Naive thymus-derived CD8-positive, alpha-beta T cell (primary cell): Measurements from ENCODE around the gene NF1. TPM values are rescaled to one million over a fixed set of nuclear protein-coding genes. Genes with fewer than 3 reads are reported as not detected.
"Not testable (repeated sequence)": the region's sequence is repeated elsewhere in the genome, so short reads cannot be mapped to it uniquely, and the experiment has no call there.

Experiments used
- ATAC-seq, 2 donors: fragments of 150-1000 bp; cut with Tn5 transposase in 1 of 2; sonication (Bioruptor Pico), chemical (Tn5 transposase) in 1 of 2; 1 replicate in 1 of 2; 2 replicates in 1 of 2; pipeline ENCODE4 v1.10.0; 2021; ENCODE audit warnings: mild to moderate bottlenecking in 2 of 2, moderate library complexity in 2 of 2
- POLR2A ChIA-PET: fragments of 350-600 bp; sonication (Branson Sonifier 250); formaldehyde crosslinking; loops from one replicate; lab custom pipeline; 2021; ENCODE audit warnings: antibody characterized with exemption; lab: Charles Lee
- DNase-seq, 10 donors: peaks; one replicate each; pipeline versions ENCODE4 v3.0.0 to v3.0.0-alpha.2; 2020 to 2022
- H3K27ac Mint-ChIP-seq, 10 donors: one replicate each; pipeline ENCODE4 v1.8.0; 2020 to 2022; ENCODE audit warnings: mild to moderate bottlenecking in 10 of 10, mixed read lengths in 10 of 10, moderate library complexity in 4 of 10, inconsistent platforms in 1 of 10
- H3K27me3 Mint-ChIP-seq, 5 donors: one replicate each; pipeline ENCODE4 v1.8.0; 2021 to 2022; ENCODE audit warnings: mixed read lengths in 5 of 5
- H3K36me3 Mint-ChIP-seq, 3 donors: one replicate each; pipeline ENCODE4 v1.8.0; 2020 to 2022; ENCODE audit warnings: mixed read lengths in 3 of 3, mild to moderate bottlenecking in 2 of 3, inconsistent platforms in 1 of 3
- H3K4me1 Mint-ChIP-seq, 4 donors: one replicate each; pipeline ENCODE4 v1.8.0; 2021 to 2022; ENCODE audit warnings: mixed read lengths in 4 of 4
- H3K4me3 Mint-ChIP-seq, 10 donors: one replicate each; pipeline ENCODE4 v1.8.0; 2020 to 2022; ENCODE audit warnings: mild to moderate bottlenecking in 10 of 10, mixed read lengths in 10 of 10, moderate library complexity in 6 of 10, inconsistent platforms in 1 of 10
- H3K9me3 Mint-ChIP-seq, 9 donors: one replicate each; pipeline ENCODE4 v1.8.0; 2020 to 2022; ENCODE audit warnings: mixed read lengths in 9 of 9, mild to moderate bottlenecking in 3 of 9, inconsistent platforms in 1 of 9, moderate library complexity in 1 of 9
- polyA plus RNA-seq, 3 donors: library from polyadenylated mRNA; unstranded; fragments of 300-500 nt; fragmentation: Illumina TruSeq; gene quantifications; one replicate each; pipeline ENCODE4 v1.2.3, GENCODE V29; 2021
- total RNA-seq, 8 experiments: library from RNA in 2 of 8; stranded (reverse) in 2 of 8; gene quantifications; one replicate each; pipeline ENCODE4 v1.2.3 and lab custom pipeline; 2021 to 2026

The NF1 gene
- total RNA-seq (10 to 100 TPM; 45.9 to 47.3 TPM), polyA plus RNA-seq (10 to 100 TPM in 2 of 3 donors, 1 to 10 TPM in 1; 7.5 to 14.3 (median 11.0) TPM), total RNA-seq (lab: John Stamatoyannopoulos, UW) (23.0 to 60.2 (median 53.2) reads per million in 6 experiments)

DNA sequence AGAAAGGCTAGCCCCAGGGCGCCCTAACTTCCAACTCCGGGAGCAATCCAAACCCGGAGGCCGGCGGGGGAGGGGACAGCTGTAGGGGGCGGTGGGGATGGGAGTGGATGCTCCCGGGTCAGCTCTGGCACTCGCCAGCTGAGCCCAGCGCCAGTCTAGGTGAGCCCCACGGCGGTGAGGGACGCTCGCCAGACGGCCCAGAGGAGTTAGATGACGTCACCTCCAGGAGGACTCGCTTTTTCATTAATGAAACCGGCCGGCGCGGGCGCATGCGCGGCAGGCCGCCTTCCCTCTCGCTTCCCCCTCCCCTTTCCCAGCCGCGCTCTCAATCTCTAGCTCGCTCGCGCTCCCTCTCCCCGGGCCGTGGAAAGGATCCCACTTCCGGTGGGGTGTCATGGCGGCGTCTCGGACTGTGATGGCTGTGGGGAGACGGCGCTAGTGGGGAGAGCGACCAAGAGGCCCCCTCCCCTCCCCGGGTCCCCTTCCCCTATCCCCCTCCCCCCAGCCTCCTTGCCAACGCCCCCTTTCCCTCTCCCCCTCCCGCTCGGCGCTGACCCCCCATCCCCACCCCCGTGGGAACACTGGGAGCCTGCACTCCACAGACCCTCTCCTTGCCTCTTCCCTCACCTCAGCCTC is at the start of gene NF1:
TSS of gene NF1 (plus strand) at position 378 of the 636 bp plus-strand sequence. CDS start 333 bp downstream, outside the sequence.
- ATAC-seq (peak; percentile 66 to 72), DNase-seq (peak; percentile 64 to 88 (median 72))
- H3K27ac Mint-ChIP-seq, result peak within 1 kb of the TSS; percentile 80 to 98 (median 94)
- no peaks in the 10 kb centered on the region for H3K36me3 Mint-ChIP-seq
- H3K9me3 Mint-ChIP-seq, result no peaks in the 10 kb centered on the region
- POLR2A ChIA-PET, result interaction anchor here (0.5 kb wide), 1 partner anchor 209 kb away, joined by 4 read pairs; no protein-coding TSS in a partner anchor
- peak within 1 kb of the TSS; percentile 84 to 99 (median 96) for H3K4me3 Mint-ChIP-seq
- peaks cover 12 to 15% (median 13%) of the 10 kb centered on the region in 4 donors for H3K4me1 Mint-ChIP-seq
- no peaks in the 10 kb centered on the region for H3K27me3 Mint-ChIP-seq

DNA sequence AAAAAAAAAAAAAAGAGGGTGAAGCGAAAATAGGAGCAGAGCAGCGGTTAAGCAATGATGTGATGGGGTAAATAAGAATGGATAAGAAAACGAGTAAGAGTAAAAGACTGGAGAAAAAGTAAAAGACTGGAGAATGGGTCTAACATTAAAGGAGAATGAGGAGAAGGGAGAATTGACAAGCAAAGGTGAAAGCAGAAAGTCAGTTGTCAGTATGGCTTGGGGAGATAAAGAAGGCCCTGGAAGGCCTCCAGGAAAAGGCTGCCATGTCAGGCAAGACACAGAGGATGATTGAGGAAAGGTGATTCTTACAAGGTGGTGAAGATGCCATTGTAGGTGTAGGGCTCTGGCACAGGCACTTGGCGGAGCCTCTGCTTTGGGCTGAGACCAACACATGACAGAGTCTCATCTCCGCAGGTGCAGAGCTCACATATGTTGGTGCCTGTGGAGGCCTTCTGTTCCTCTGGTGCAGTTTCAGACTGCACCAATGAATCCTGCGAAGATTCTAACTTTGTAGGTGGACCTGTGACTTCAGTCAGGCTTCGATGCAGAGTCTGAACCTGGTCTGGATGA is 47.8 kb upstream of the NF1 start:
- DNase-seq, ATAC-seq, H3K27me3 Mint-ChIP-seq, POLR2A ChIA-PET, H3K36me3 Mint-ChIP-seq, H3K4me1 Mint-ChIP-seq, H3K9me3 Mint-ChIP-seq, H3K4me3 Mint-ChIP-seq: not testable (repeated sequence)
- peak overlapping the region in 1 of 10 donors; percentile 81 for H3K27ac Mint-ChIP-seq

DNA sequence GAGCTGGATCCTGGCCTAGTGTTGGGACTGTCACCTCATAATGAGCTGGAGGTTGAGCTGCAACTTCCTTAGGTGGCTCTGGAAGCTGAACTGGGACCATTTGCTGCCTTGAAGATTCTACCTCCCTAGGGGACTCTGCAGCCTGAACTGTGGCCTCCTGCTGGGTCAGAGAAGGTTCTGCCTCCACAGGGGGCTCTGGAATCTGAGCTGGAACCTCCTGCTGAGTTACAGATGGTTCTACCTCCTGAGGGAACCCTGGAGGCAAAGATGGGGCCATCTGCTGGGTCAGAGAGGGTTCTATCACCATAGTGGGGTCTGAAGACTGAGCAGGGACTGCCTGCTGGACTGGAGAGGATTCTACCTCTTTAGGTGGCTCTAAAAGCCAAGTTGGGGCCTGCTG is 46.6 kb upstream of the NF1 start:
- Mint-ChIP-seq H3K4me1 (peaks cover 6 to 21% (median 10%) of the 10 kb centered on the region in 4 donors), H3K27ac (no peak overlapping the region), H3K9me3 (peaks cover 0 to 3% (median 0%) of the 10 kb centered on the region in 9 donors), H3K36me3 (peaks cover 0 to 3% (median 0%) of the 10 kb centered on the region in 3 donors), H3K27me3 (no peaks in the 10 kb centered on the region), H3K4me3 (no peak overlapping the region)
- POLR2A ChIA-PET, result no interaction called here
- no peak for DNase-seq
- no peak for ATAC-seq

- Mint-ChIP-seq H3K27ac (no peak overlapping the region), H3K36me3 (peaks cover 0 to 3% (median 0%) of the 10 kb centered on the region in 3 donors), H3K27me3 (no peaks in the 10 kb centered on the region), H3K4me3 (no peak overlapping the region), H3K4me1 (peaks cover 6 to 21% (median 10%) of the 10 kb centered on the region in 4 donors), H3K9me3 (peaks cover 0 to 3% (median 0%) of the 10 kb centered on the region in 9 donors)
- ATAC-seq (no peak), DNase-seq (no peak)
- POLR2A ChIA-PET, result no interaction called here
Measured at GRCh38 chr17:31048780-31049179, 46.0 kb upstream of the NF1 start.

DNA sequence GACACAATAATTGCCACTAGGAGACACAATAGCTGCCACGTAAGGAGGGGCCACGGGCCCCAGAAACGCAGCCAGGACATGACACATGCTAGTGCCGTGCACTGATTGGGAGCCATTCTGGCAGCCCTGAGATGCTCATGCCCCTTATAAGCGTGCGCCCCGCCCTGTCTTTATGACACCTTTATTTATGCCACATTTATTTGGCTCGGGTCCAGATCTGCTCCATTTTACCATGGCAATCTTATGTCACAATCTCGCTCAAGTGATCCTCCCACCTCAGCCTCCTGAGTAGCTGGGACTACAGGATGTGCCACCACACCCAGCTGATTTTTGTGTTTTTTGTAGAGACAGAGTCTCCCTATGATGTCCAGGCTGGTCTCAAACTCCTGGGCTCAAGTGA is 43.8 kb upstream of the NF1 start:
- H3K4me1 Mint-ChIP-seq, result peaks cover 6 to 21% (median 10%) of the 10 kb centered on the region in 4 donors
- peaks cover 0 to 3% (median 0%) of the 10 kb centered on the region in 9 donors for H3K9me3 Mint-ChIP-seq
- peaks cover 0 to 3% (median 0%) of the 10 kb centered on the region in 3 donors for H3K36me3 Mint-ChIP-seq
- no peak for ATAC-seq
- no peaks in the 10 kb centered on the region for H3K27me3 Mint-ChIP-seq
- POLR2A ChIA-PET, result no interaction called here
- DNase-seq, result no peak
- H3K27ac Mint-ChIP-seq, result peak overlapping the region in 2 of 10 donors; percentile 9 to 10
- no peak overlapping the region for H3K4me3 Mint-ChIP-seq

DNA sequence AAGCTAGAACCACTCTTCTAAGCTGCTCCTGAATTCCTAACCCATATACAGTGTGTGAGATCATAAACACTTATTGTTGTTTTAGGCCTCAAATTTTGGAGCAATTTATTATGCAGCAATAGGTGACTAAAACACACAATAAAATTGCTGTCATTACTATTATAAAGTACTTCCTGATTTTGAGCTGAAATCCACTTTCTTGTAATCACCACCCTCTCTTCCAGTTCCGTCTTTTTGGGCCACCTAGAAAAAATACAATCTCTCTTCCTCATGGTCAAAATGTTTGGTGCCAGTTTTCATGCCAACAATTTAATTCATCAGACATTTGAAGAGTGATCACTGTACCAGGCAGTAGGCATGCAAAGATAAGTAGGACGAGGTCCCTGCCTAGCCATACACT is 43.3 kb upstream of the NF1 start:
- DNase-seq (no peak), ATAC-seq (no peak)
- H3K4me1 Mint-ChIP-seq, result peaks cover 6 to 21% (median 10%) of the 10 kb centered on the region in 4 donors
- H3K36me3 Mint-ChIP-seq, result peaks cover 0 to 3% (median 0%) of the 10 kb centered on the region in 3 donors
- no peak overlapping the region for H3K4me3 Mint-ChIP-seq
- H3K27me3 Mint-ChIP-seq, result no peaks in the 10 kb centered on the region
- POLR2A ChIA-PET, result no interaction called here
- H3K9me3 Mint-ChIP-seq, result peaks cover 0 to 3% (median 0%) of the 10 kb centered on the region in 9 donors
- no peak overlapping the region for H3K27ac Mint-ChIP-seq

DNA sequence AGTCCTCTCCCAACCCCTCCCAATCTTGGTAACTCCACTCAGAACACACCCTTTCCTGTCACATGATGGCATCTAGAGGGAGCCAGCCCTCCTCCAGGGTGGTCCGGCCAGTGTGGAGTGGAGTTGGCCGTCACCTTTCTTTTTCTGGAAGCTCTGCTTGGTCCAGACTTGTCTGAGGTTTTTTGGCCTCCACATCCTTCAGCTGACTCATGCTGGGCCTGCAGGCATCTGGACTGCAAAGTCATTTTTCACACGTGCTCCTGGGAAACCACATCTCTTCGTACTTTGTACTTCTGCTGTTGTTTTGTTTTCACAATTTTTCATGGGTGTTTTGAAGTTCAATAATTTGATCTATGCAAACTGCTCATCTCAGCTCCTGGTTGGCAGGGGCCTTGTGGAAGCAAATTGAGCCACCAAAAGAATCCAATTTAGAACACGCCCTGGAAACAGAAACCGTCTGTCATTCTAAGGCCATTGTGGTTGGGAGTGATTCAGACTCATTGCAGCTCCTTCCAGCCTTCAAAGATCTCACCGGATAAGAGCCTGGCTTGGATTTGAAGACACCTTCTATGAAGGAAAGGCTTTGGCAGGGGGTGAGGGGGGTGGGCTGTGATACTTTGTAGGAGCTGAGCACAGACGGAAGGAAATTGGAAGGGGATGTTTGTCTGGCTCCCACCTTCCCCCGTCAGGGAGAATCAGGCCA is 42.4 kb upstream of the NF1 start:
- H3K36me3 Mint-ChIP-seq, result peaks cover 0 to 3% (median 0%) of the 10 kb centered on the region in 3 donors
- H3K9me3 Mint-ChIP-seq, result peaks cover 0 to 3% (median 0%) of the 10 kb centered on the region in 9 donors
- H3K4me3 Mint-ChIP-seq, result peak overlapping the region in 1 of 10 donors; percentile 22
- H3K4me1 Mint-ChIP-seq, result peaks cover 6 to 21% (median 10%) of the 10 kb centered on the region in 4 donors
- POLR2A ChIA-PET, result no interaction called here
- ATAC-seq (no peak), DNase-seq (peak in 1 of 10 donors; percentile 3)
- peak overlapping the region in 1 of 10 donors; percentile 82 for H3K27ac Mint-ChIP-seq
- H3K27me3 Mint-ChIP-seq, result no peaks in the 10 kb centered on the region

DNA sequence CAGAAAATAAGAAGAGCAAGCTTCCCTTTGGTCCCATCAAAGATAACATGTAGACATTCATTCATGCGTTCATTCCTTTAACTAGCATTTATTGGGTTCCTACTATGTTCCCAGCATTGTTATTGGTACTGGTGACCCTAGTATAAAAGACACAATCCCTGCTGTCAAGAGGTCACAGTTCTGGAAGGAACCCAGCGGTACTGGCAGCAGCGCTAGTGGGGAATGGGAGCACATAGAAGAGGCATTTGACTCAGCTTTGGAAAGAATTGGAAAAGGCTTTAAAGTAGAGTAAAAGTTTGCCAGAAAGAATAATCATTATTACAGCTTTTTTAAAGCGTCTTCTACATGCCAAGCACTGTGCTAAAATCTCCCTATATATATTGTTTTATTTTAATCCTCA is 41.7 kb upstream of the NF1 start:
- ATAC-seq, result no peak
- POLR2A ChIA-PET, result no interaction called here
- H3K27ac Mint-ChIP-seq, result peak overlapping the region in 1 of 10 donors; percentile 22
- peak overlapping the region in 1 of 10 donors; percentile 5 for H3K4me3 Mint-ChIP-seq
- no peak for DNase-seq
- no peaks in the 10 kb centered on the region for H3K27me3 Mint-ChIP-seq
- peaks cover 0 to 3% (median 0%) of the 10 kb centered on the region in 9 donors for H3K9me3 Mint-ChIP-seq
- peaks cover 0 to 3% (median 0%) of the 10 kb centered on the region in 3 donors for H3K36me3 Mint-ChIP-seq
- peaks cover 6 to 21% (median 10%) of the 10 kb centered on the region in 4 donors for H3K4me1 Mint-ChIP-seq

DNA sequence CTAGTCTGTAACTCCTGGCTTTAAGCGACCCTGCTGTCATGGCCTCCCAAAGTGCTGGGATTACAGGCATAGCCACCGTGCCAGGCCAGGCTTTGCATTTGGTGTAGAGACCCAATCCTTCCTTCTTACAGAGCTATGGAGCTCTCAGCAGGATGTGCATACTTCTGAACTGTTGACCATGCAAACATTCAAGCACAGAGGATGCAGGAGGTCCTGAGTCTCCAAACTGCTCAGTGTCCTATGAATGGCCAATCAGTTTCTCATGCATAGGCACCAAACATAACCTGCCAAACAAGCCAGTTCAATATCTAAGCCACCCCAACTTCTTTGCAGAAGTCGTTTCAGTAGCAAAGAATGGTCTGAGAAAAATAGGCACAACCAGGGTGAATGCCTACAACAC is 40.0 kb upstream of the NF1 start:
- peaks cover 0 to 3% (median 0%) of the 10 kb centered on the region in 3 donors for H3K36me3 Mint-ChIP-seq
- POLR2A ChIA-PET, result no interaction called here
- DNase-seq, result no peak
- no peak overlapping the region for H3K4me3 Mint-ChIP-seq
- no peak overlapping the region for H3K27ac Mint-ChIP-seq
- peaks cover 6 to 21% (median 10%) of the 10 kb centered on the region in 4 donors for H3K4me1 Mint-ChIP-seq
- H3K27me3 Mint-ChIP-seq, result no peaks in the 10 kb centered on the region
- ATAC-seq, result no peak
- peaks cover 0 to 3% (median 0%) of the 10 kb centered on the region in 9 donors for H3K9me3 Mint-ChIP-seq

DNA sequence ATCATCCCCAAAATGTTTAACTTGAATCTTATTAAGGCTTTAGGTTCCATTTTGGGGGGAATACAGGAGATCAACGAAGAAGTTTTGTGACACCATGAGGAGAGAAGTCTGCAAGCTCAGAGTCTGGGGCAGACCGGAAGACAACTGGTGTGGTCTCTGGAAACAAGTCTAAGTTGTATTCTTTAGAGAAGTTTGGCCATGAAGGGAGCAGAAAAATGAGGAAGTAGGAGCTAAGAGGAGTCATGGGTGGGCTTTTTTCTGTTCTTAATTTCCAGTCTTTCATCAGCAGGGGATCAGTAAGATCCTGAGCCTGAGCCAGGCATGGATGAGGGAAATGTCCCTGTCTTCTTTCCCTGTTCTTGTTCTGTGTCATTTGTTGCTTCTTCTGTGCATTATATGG is 35.8 kb upstream of the NF1 start:
- no peak for ATAC-seq
- Mint-ChIP-seq H3K4me1 (no peaks in the 10 kb centered on the region), H3K27ac (no peak overlapping the region), H3K36me3 (no peaks in the 10 kb centered on the region), H3K4me3 (no peak overlapping the region), H3K27me3 (no peaks in the 10 kb centered on the region), H3K9me3 (no peaks in the 10 kb centered on the region)
- POLR2A ChIA-PET, result no interaction called here
- DNase-seq, result no peak

DNA sequence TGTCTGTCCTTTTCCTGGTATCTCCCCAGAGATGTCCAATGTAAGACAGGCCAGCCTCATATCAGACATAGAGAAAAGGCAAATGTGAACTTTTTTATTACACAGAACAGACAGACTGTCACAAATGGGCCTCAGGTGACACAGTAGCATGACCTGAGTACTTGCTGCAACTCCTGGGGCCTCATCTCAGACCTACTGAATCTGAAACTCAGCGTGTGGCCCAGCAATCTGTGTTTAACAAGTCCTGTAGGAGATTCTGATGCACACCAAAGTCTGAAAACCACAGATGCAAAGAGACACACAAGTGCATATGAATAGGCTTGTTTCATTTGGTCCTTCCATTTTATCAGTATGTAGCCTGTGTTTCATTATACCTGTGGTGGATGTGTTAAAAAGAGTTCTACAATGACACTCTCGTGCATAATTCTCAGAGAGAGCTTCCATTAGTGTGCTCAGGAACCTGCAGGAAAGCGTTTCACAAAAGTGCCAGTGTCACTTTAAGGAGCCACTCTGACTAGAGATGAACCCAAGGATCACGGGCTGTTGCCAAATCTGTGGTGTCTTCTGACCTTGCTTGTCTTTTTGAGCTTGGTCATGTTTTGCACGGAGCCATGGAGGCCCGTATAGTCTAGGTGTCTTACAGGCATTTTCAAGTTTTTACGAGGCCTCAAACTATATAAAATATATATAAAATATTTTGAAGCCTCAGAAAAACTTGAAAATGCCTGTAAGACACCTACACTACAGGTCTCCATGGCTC is 33.8 kb upstream of the NF1 start:
- no peaks in the 10 kb centered on the region for H3K27me3 Mint-ChIP-seq

DNA sequence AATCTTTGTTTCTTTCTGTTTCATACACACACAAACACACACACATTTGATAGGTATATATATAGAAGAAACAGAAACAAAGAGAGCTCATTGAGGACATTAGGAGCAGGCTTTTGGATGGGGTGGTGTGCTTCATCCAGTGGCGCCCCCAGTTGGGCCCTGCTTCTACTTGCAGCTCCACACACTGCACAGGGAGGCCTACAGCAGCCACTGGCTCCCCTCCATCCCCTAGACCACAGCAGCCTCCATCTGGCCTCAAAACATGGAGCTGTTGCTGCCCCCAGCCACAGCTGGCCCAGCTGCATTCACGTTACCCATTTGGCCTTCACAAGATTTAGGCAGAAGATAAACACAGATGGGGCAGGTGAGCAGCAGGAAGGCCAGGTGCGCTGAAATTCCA is 33.1 kb upstream of the NF1 start:
- no peak overlapping the region for H3K4me3 Mint-ChIP-seq
- H3K36me3 Mint-ChIP-seq, result no peaks in the 10 kb centered on the region
- no peak overlapping the region for H3K27ac Mint-ChIP-seq
- ATAC-seq, result no peak
- POLR2A ChIA-PET, result no interaction called here
- no peaks in the 10 kb centered on the region for H3K4me1 Mint-ChIP-seq
- DNase-seq, result no peak
- no peaks in the 10 kb centered on the region for H3K9me3 Mint-ChIP-seq
- no peaks in the 10 kb centered on the region for H3K27me3 Mint-ChIP-seq

More for the DNA sequence above, 33.8 kb upstream of the NF1 start:
- Mint-ChIP-seq H3K36me3 (no peaks in the 10 kb centered on the region), H3K9me3 (no peaks in the 10 kb centered on the region), H3K4me3 (no peak overlapping the region), H3K4me1 (no peaks in the 10 kb centered on the region), H3K27ac (no peak overlapping the region)
- DNase-seq (no peak), ATAC-seq (no peak)
- POLR2A ChIA-PET, result no interaction called here
